PC-3 (cell line): ENCODE measurements around the gene RASD2. TPM values are rescaled to one million over a fixed set of nuclear protein-coding genes. Genes with fewer than 3 reads are reported as not detected.

Source experiments
- ATAC-seq: fragments of 200-7000 bp; cut with Tn5 transposase; 2 replicates; pipeline ENCODE4 v1.9.1; 2020; ENCODE audit warnings: mild to moderate bottlenecking, moderate library complexity
- BruUV-seq: library from RNA; stranded (reverse); fragments of 400-500 nt; replicated peaks from 2 replicates; lab custom pipeline; 2021; lab: Mats Ljungman, UMichigan
- CTCF ChIA-PET: fragments of 300-600 bp; sonication (Branson Sonifier 250); formaldehyde crosslinking; loops from one replicate; lab custom pipeline; 2022; ENCODE audit warnings: antibody characterized with exemption; lab: Charles Lee
- POLR2A ChIA-PET: fragments of 300-600 bp; sonication (Branson Sonifier 250); formaldehyde crosslinking; loops from one replicate; lab custom pipeline; 2022; ENCODE audit warnings: antibody characterized with exemption; ENCODE audit not compliant: unreplicated experiment; lab: Charles Lee
- DNase-seq: peaks from one replicate; pipeline ENCODE4 v3.0.0-alpha.2; 2015
- H2AFZ ChIP-seq: fragments of 300-600 bp; sonication (generic); 2 replicates; pipeline ENCODE4 v1.6.0; 2016; ENCODE audit warnings: antibody characterized with exemption, low read length
- H3F3A ChIP-seq: fragments of 300-600 bp; sonication (generic); one replicate; pipeline ENCODE4 v1.6.0; 2017; ENCODE audit warnings: antibody characterized with exemption, low read length, control low read depth, mild to moderate bottlenecking; ENCODE audit not compliant: unreplicated experiment
- H3K27ac ChIP-seq: fragments of 300-600 bp; sonication (generic); 2 replicates; pipeline ENCODE4 v1.5.1; 2016; ENCODE audit warnings: mild to moderate bottlenecking, low read length
- H3K27me3 ChIP-seq: fragments of 300-600 bp; sonication (generic); 2 replicates; pipeline ENCODE4 v1.6.1; 2016; ENCODE audit warnings: low read length, mixed read lengths
- H3K36me3 ChIP-seq: fragments of 300-600 bp; sonication (generic); 2 replicates; pipeline ENCODE4 v1.6.1; 2016; ENCODE audit warnings: low read depth, mixed run types, low read length, mixed read lengths
- H3K4me1 ChIP-seq: fragments of 300-600 bp; sonication (generic); 2 replicates; pipeline ENCODE4 v1.5.1; 2016; ENCODE audit warnings: low read length; ENCODE audit not compliant: insufficient read depth
- H3K4me2 ChIP-seq: fragments of 300-600 bp; sonication (generic); 2 replicates; pipeline ENCODE4 v1.6.0; 2016; ENCODE audit warnings: low read length
- H3K4me3 ChIP-seq: fragments of 300-600 bp; sonication (generic); 2 replicates; pipeline ENCODE4 v1.5.1; 2016; ENCODE audit warnings: mild to moderate bottlenecking, low read length, mixed read lengths
- H3K79me2 ChIP-seq: fragments of 300-600 bp; sonication (generic); 2 replicates; pipeline ENCODE4 v1.6.1; 2017; ENCODE audit warnings: low read length, mixed read lengths
- H3K9ac ChIP-seq: fragments of 300-600 bp; sonication (generic); 2 replicates; pipeline ENCODE4 v1.6.0; 2016; ENCODE audit warnings: mild to moderate bottlenecking, low read length
- H3K9me2 ChIP-seq: fragments of 300-600 bp; sonication (generic); replicated peaks from 2 replicates; pipeline ENCODE4 v1.6.1; 2016; ENCODE audit warnings: mixed run types, low read length, mixed read lengths
- H3K9me3 ChIP-seq: fragments of 300-600 bp; sonication (generic); 2 replicates; pipeline ENCODE4 v1.6.1; 2016; ENCODE audit warnings: low read length, mixed read lengths
- H4K20me1 ChIP-seq: fragments of 300-600 bp; sonication (generic); 2 replicates; pipeline ENCODE4 v1.6.1; 2016; ENCODE audit warnings: low read length, mixed read lengths
- EZH2 ChIP-seq: fragments of 300-600 bp; sonication (generic); IDR thresholded peaks from one replicate; pipeline ENCODE4 v1.6.1; 2017; ENCODE audit warnings: antibody characterized with exemption, mild to moderate bottlenecking, low read length; ENCODE audit not compliant: unreplicated experiment
- EZH2phosphoT487 ChIP-seq: fragments of 300-600 bp; sonication (generic); IDR thresholded peaks from 2 replicates; pipeline ENCODE4 v1.6.1; 2018; ENCODE audit warnings: mild to moderate bottlenecking, antibody characterized with exemption, low read length, borderline replicate concordance
- intact Hi-C: fragments of 100-400 bp; cut with micrococcal nuclease; formaldehyde crosslinking; loops from 2 replicates; pipeline ENCODE4 v1.9.0; 2023
- total RNA-seq: library from RNA; depleted of rRNA; stranded (reverse); fragments of >200 nt; gene quantifications from 2 replicates; pipeline ENCODE4 v1.2.3, GENCODE V29; 2014
- TF ChIP-seq, protein P1 (sequence below): fragments of 300-600 bp; sonication (generic); conservative IDR thresholded peaks from 2 replicates; pipeline ENCODE4 v1.5.1; 2017; ENCODE audit warnings: antibody characterized with exemption, low read depth, mild to moderate bottlenecking, low read length

RASD2 gene
- total RNA-seq, 1 experiment from 2014 or later: 0.07 TPM

DNA sequence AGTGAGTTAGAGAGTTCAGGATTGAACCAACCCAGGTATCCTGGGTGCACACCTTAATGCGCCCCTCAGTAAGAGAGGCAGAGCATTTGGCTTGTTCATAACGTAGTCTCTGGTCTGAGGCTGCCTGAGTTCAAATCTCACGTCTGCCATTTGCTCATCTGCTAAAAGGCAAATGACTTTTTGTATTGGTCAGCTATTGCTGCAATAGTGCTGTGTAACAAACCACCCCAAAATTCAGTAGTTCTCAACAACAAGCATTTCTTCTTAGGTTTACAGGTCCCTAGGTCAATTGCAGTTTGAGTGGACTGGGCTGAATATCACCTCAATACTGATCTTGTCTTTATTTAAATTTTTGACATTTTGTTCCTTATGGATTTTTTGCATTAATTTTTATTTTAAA, 18.1 kb downstream of the RASD2 start:
- ATAC-seq: no peak
- CTCF ChIA-PET: no interaction called here
- DNase-seq: no peak
- Histone ChIP-seq H3K4me1 (no peaks in the 10 kb centered on the region; the same call in 1 of the 2 replicates), H3K79me2 (no peaks in the 10 kb centered on the region), H3K36me3 (no peaks in the 10 kb centered on the region), H3F3A (no peaks in the 10 kb centered on the region), H3K4me3 (no peak overlapping the region), H3K9ac (no peak overlapping the region), H3K27me3 (no peaks in the 10 kb centered on the region), H3K9me2 (no peaks in the 10 kb centered on the region), H2AFZ (no peak overlapping the region), H3K9me3 (no peaks in the 10 kb centered on the region), H3K27ac (no peak overlapping the region), H3K4me2 (no peak overlapping the region), H4K20me1 (no peaks in the 10 kb centered on the region)
- POLR2A ChIA-PET: no interaction called here
- intact Hi-C loops: no loop called here
- BruUV-seq: no TSS peak
- no peak for TF ChIP-seq EZH2
- no peak for TF ChIP-seq EZH2phosphoT487
- TF ChIP-seq, protein P1, sequence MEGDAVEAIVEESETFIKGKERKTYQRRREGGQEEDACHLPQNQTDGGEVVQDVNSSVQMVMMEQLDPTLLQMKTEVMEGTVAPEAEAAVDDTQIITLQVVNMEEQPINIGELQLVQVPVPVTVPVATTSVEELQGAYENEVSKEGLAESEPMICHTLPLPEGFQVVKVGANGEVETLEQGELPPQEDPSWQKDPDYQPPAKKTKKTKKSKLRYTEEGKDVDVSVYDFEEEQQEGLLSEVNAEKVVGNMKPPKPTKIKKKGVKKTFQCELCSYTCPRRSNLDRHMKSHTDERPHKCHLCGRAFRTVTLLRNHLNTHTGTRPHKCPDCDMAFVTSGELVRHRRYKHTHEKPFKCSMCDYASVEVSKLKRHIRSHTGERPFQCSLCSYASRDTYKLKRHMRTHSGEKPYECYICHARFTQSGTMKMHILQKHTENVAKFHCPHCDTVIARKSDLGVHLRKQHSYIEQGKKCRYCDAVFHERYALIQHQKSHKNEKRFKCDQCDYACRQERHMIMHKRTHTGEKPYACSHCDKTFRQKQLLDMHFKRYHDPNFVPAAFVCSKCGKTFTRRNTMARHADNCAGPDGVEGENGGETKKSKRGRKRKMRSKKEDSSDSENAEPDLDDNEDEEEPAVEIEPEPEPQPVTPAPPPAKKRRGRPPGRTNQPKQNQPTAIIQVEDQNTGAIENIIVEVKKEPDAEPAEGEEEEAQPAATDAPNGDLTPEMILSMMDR: no peak

DNA sequence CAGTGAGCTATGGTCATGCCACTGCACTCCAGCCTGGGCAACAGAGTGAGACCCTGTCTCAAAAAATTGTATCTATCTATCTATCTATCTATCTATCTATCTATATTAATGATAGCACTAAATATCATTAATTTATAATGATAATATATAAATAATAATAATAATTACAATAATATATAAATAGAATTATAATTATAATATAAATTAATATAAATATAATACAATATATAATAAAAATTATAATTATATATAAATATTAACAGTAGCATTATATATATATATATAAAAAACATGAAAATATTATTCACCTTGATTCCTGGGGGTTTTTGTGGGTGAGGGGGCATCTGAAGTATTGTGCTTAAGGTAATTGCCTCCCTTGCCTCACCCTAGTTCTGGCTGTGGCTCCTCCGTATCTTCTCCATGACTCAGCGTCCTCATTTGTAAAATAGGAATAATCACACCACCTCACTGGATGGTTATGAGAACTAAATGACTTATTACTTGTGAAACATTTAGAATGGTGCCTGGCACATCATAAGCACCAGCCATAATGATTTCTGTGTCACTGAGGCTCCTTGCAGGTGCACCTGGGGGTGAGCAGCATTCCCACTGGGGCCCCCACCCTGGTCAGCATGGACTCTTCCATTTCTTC, 18.8 kb downstream of the RASD2 start:
- H3K9me2 ChIP-seq: no peaks in the 10 kb centered on the region
- no peaks in the 10 kb centered on the region; the same call in 1 of the 2 replicates for H3K4me1 ChIP-seq
- H3K27me3 ChIP-seq: no peaks in the 10 kb centered on the region
- no peak overlapping the region for H3K4me2 ChIP-seq
- no TSS peak for BruUV-seq
- no peaks in the 10 kb centered on the region for H3K9me3 ChIP-seq
- H3K36me3 ChIP-seq: no peaks in the 10 kb centered on the region
- ChIA-PET CTCF (no interaction called here), POLR2A (no interaction called here)
- H3K9ac ChIP-seq: no peak overlapping the region
- intact Hi-C loops: no loop called here
- H3K4me3 ChIP-seq: no peak overlapping the region
- H2AFZ ChIP-seq: no peak overlapping the region
- no peaks in the 10 kb centered on the region for H3F3A ChIP-seq
- ATAC-seq: no peak
- TF ChIP-seq EZH2 (no peak), EZH2phosphoT487 (no peak)
- TF ChIP-seq, protein P1: no peak
- no peaks in the 10 kb centered on the region for H3K79me2 ChIP-seq
- H3K27ac ChIP-seq: no peak overlapping the region
- no peaks in the 10 kb centered on the region for H4K20me1 ChIP-seq
- no peak for DNase-seq

DNA sequence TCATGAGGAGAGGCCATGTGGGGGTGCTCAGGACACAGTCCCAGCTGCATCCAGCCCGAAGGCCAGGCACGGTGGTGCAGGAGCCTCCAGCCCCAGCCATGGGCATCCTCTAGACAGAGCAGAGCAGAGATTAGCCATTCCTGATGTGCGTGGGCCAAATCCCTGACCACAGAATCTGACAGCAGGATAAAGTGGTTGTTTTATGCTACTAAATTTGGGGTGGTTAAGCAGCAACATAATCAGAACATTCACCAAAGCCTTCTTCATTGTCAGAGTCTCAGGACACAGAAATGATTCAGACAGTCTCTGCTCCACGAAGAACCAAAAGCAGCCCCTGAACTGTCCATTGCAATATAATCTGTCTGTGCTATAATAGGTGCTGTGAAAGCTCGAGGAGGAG, 19.7 kb downstream of the RASD2 start:
- Histone ChIP-seq H3K9me3 (no peaks in the 10 kb centered on the region), H3K9me2 (no peaks in the 10 kb centered on the region), H3K4me1 (no peaks in the 10 kb centered on the region; the same call in 1 of the 2 replicates), H3K4me3 (no peak overlapping the region), H3K9ac (no peak overlapping the region), H4K20me1 (no peaks in the 10 kb centered on the region), H2AFZ (no peak overlapping the region), H3K36me3 (no peaks in the 10 kb centered on the region), H3F3A (no peaks in the 10 kb centered on the region), H3K4me2 (no peak overlapping the region), H3K79me2 (no peaks in the 10 kb centered on the region), H3K27ac (no peak overlapping the region), H3K27me3 (no peaks in the 10 kb centered on the region)
- ATAC-seq: no peak
- no peak for DNase-seq
- BruUV-seq: no TSS peak
- intact Hi-C loops: no loop called here
- TF ChIP-seq, protein P1: no peak
- no peak for TF ChIP-seq EZH2
- TF ChIP-seq EZH2phosphoT487: no peak
- ChIA-PET POLR2A (no interaction called here), CTCF (no interaction called here)
